Erythroblast (primary cell): ENCODE results near the gene ADAM8.

Experiments used
- GATA1 ChIP-seq: IDR thresholded peaks from 2 replicates; pipeline ENCODE4 v1.6.1; 2011; ENCODE audit warnings: low read depth, mild to moderate bottlenecking, control low read depth, low read length, moderate library complexity
- POLR2A ChIP-seq: IDR thresholded peaks from 2 replicates; pipeline ENCODE4 v1.6.1; 2011; ENCODE audit warnings: mild to moderate bottlenecking, low read length

GRCh38 chr10:133242611-133243356 lies 33.9 kb downstream of the ADAM8 start:
- TF ChIP-seq POLR2A (no peak), GATA1 (no peak)
